ENCODE data around the gene S1PR1.

The S1PR1 gene

DNA sequence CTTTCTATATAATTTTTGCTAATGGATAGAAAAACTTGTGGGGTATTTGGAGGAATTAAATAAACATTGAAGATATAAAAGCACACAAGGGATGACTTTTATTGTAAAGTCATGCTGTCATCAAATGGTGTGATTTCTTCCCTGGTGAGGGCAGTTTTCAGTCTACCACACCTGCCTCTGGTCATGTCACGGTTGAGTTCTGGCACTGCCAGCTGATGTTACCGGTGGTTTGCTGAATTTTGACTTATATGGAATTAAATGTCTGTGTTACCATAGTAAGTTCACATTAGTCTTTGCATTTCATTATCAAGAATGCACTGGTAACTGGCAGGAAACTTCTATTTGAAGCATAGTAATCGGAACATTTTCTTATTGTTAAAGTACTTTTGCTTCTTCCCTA is 13.4 kb downstream of the S1PR1 start:
- no peak for DNase-seq

DNA sequence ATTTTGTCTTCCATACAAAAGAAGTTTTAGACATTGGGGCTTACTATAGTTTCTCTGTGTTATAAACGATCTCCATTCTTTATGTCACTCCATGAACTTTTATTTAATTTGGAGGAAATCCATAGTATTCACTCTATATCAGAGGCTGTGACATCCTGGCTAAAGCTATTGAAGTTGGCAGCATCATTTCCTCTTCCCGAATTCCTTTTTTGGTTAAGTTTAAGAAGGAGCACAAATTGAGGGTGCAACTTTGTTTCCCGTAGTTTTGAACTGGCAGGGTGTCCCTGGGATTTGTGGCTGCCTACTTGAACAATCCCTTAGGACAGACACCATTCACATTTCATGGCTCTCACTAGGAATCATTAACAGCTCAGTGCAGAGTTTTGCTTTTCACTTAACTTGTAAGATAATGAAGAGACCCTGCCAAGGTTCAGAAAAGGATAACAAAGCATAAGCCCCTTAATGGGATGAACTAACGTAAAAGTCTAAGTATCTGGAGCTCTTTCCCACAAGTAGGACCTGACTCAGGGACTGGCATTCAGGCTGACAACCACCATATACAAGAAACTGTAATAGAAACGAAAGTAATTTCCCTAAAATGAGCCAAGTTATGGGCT is 13.9 kb downstream of the S1PR1 start:
- DNase-seq: no peak

DNA sequence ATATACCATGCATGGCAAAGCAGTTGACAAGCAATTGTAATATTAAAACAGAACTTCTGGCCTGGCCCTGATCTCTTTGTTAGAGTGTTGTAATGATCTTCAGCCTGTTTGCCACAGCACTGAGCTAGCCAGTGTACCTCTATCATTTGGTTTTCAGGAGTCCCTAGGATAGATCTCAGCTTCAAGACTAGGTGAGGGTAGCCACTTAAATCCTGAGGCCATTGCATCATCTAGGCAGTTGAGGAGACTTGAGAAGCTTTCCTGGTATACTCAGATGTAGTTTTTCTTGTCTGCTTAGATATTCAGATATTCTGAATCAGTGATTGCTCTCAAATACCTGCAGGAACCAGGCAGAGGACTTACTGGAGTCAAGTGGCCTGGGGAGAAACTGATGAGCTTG is 14.7 kb downstream of the S1PR1 start:
- no peak for DNase-seq

DNA sequence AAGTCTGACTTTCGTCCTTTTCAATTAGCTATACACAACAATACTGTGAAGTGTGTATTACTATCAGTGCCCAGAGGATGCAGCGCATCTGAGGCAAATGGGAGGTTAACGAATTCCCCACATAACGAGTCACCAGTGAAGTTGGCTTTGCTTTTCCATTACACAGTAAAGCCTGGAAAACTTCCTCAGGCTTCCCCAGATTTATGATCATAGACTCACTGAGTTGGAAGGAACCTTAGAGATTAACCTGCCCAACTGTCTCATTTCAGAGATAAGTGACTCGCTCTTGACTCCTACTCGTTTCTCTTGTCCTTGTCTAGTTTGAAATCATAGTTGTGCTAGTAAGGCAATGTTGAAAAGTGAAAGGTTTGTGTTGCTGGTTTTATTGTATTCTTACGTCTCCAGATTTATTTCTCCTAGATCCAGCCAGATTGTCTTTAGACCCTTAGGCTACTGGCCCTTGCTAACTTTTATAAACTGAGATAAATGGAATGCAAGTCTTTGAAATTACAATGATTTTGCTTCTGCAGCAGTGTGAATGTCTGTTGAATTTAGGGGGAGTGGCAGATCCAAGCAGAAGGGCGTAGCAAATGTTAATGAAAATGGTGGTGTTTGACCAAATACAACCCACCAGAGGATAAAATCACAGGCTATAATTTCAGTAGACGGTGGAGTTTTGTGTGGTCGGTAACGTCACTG is 17.3 kb downstream of the S1PR1 start:
- DNase-seq: no peak

DNA sequence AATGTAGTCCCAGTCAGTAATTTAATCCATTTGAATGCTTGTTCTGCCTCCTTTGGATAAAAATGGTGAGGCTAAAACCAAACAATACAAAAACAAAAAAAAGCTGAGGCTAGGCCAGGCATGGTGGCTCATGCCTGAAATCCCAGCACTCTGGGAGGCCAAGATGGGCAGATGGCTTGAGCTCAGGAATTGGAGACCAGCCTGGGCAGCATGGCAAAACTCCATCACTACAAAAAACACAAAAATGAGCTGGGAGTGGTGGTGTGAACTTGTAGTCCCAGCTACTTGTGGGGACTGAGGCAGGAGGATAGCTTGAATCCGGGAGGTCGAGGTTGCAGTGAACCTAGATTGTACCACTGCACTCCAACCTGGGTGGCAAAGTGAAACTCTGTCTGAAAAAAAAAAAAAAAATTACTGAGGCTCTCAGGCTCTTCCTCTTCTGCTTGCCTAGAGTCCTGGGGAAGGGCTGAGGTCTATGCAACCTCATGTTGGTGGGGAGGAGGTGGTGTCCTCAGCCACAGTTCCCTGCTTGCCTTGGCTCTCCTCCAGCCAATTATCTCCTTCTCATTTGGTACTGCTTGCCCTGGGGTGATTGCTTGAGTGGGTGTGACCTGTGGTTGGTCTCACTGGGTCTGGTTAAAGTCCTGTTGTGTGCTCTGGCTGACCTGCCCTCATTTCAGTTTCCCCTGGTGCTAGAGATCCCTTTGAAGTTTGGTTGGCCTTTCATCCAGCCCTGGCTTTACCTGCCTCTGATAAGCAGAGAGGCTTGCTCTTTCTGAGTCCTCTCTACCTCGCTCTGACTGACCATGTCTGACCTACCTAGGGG is 20.9 kb downstream of the S1PR1 start:
- DNase-seq: no peak

DNA sequence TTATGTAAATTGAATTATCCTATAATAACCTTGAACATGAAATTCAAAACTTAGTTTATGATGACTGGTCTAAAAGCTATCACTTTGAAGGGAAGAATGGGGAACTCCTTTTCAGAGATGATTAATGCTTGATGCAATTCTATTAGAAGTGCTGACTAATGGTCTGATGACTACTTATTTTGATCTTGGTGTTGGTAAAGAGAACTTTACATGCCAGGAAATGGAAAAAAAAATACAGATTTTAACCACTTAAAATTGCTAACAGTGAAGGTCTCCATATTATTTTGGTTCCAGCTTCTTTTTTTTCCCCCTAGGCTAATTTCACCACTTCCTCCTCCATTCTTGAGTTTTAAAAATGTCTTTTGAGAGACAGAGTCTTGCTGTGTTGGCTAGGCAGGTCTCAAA is 22.9 kb downstream of the S1PR1 start:
- DNase-seq: no peak

DNA sequence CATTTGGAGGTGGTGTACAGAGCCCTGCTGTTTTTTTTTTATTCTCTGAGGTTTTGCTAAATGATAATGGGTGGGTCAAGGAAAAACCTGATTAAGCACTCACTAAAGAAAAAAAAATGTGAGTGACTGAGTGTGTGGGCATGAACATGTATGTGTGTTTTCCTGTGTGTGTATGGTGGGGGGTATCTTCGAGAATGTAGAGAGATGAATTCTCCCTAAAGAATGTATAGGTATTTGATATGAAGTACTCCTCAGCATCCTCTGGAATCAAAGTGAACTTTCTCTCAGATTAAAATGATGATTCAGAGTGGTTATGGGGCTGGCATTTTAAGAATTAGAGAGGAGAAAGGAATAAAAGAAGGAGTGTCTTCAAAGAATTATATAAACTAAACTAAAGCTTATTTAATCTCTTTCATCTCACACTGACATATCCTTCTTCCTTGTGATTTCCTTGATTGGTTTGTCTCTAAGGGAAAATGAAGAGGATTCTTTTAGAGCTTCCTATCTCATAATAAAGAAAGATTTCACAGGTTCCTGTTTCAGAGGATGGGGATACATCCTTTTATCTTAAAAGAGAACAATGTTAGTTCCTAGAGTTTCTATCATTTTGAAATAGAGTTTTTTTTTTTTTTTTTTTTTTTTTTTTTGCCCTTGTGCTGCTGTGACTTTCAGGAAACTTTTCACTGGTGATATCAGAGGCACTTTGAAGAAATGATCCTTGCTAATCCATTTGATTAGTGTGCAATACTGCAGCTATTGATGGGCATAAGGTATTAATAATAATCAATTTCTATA is 23.9 kb downstream of the S1PR1 start:
- no peak for DNase-seq

DNA sequence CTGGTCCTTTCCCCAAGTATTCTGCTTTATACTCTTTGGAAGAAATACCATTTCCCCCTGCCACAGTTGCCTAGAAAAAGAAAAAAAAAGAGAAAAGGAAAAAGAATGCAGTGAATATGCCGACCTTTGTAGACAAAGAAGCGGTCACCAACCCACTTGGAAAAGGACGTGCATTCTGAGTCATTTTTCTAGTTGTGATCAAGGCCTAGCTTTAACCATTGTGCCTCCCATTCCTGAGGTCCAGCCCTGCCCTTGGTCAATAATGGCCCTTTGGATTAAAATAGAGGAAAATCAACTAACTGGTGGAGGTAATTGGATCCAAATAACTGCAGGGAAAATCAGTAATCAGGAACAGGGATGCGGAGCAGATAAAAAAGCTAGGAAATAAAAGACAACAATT is 24.8 kb downstream of the S1PR1 start:
- no peak for DNase-seq

DNA sequence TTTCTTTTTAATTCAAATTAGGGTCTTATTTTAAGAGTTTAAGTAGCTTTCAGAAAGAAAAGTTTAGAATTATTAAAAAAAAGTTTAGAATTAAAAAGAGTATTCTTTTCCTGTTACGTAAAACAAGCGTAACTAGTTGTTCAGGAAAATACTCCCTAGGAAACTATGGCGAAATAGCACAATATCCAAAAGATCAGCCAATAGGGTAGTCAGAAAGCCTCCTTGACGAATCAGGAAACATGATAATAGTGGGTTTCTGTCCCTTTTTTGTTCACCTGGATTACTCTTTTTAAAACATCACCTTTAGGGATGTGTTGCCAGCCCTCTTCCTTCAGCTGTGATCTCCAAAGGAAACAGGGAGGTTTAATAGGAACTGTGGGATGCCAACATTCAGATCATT is 25.2 kb downstream of the S1PR1 start:
- DNase-seq: no peak

DNA sequence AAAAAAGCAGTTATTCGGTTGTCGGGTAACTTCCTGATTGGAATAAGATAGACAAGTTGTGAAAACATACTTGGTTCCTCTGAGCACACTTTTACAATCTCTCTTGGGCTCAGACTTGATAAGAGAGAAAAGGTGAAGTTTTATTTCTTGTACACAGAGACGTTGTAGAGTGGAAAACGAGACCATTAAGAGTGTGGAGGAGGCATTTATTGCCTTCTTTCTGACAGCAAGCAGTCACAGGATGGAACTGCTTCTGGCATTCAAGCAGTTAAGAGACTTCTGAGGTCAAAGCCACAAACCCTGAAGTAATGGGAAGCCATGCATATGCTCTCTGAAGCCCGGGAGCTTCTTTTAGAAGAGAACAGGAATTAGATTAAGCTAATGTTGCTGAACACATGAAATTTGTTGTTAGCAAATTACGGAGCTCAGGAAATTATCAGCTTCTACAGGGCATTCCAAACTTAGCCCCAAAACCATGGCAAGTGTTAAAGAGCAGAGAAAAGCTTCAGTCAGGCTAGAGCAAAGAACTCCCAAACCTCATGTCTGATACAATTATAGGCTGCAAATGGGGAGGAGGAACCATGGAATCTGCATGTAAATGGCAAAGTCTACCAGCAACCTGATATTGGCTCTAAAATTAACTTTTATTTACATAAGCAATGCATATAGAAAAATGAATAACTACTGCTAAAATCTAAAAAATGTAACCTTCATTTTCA is 26.0 kb downstream of the S1PR1 start:
- no peak for DNase-seq

DNA sequence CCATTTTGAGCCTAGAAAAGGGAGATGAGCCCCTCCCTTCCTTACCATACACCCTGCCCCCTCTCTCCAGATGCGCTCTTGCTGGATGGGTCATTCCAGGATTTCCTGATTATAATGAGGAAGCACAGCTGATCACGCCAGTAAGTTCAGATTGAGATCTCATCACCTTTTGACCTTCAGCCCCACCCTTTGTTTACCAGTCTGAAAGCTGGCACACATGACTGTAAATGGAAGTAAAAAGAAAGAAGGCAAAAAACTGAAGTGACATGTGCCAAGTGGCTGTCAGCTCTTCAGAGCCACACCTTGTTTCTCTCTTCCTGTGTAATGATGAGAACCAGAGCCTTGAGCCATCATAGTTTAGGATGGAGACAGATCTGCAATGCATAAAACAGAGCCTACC is 27.9 kb downstream of the S1PR1 start:
- DNase-seq: no peak

DNA sequence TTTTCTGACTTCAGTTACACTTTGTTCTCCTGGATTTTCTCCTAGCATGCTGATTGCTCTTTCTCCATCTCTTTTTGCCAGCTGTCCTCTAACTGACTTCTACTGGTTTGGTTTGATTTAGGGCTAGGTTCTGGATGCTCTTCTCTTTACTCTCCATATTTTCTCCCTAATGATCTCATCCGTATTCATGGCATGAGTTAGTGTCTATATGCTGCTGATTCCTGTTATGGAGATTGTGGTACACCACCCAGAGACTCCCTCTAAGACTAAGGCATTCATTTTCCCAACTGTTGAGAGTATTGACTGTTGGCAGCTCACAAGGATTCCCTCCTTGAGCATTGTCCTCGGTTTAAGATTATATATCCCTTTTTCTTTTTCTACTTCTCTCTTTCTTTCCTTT is 28.9 kb downstream of the S1PR1 start:
- DNase-seq: no peak

DNA sequence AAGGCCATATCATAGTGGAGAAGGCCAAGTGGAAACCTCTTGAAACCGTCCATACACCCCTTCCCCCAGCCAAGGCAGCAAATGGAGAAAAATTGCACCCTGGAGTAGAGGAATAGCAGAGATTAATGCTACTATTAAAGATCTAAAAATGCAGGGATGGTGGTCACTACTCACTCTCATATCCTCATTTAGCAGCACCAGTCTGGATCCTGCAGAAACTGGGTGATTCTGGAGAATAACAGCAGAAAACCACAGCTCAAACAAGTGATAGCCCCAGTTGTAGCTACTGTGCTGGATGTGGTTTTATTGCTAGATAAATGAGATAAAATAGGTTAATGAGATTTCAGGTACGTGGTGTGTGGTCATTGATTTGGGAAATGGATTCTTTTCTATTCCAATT is 30.3 kb downstream of the S1PR1 start:
- no peak for DNase-seq

DNA sequence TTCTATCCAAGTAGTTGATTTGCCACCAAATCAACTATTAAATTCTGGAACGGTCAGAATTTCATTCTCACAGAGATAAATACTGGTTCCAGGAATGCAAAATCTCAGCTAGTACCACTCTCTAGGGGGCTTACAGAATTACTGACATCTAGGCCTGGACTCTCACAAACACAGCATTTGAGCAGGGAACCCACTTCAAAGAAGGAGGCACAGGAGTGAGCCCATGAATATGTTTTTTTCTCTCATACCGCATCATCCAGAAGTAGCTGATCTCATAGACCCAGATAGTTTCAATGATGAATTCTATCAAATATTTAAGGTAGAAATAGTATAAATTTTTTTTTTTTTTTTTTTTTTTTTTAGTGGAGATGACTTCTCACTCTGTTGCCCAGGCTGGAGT is 32.1 kb downstream of the S1PR1 start:
- no peak for DNase-seq

DNA sequence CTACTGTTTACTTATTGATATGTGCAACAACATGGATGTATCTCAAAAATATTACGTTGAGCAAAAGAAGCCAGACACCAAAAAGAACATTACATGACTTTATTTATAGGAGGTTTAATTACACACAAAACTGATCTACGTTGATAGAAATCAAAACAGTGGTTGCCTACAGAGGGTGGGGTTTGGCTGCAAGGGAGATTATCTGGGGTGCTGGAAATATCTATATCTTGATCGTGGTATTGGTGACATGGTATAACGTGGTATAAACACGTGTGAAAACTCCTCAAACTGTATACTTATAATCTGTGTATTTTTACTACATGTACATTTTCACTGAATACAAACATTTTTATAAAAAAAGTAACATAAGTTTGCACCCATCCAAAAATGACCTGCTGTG is 38.9 kb downstream of the S1PR1 start:
- no peak for DNase-seq

DNA sequence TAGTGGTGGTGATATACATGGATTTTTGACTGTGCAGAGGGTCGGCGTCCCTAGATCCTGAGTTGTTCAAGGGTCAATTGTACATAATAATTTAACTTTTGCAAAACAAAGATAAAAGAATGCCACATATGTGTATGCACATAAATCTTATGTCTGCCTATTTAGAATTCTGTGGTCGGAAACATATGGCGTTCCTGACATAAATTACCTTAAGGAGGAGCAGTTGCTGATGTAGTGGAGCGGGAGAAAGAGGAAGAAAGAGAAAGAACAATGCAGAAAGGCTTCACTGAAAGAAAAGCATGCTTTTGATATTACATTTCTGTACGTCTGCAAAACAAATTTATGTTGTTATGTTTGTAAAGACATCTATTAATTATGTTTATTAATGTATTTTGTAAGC is 40.0 kb downstream of the S1PR1 start:
- DNase-seq: peak; percentile 9

DNA sequence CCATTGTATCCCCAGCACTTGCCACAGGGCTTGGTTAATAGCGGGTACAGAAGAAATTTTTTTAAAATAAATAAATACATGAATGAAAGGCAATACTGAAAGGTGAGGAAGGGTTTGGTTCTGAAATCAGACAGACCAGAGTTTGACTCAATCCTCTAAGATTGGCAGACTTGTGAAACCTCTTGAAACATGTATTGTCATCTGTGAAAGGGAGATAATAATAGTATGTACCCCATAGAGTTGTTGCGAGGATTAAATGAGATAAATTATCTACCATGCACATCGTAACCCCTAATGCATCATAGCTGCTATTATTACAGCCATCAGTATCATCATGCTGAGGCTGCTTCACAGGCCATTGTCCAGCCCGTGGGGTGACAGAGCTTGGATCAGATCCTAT is 41.4 kb downstream of the S1PR1 start:
- DNase-seq: no peak

DNA sequence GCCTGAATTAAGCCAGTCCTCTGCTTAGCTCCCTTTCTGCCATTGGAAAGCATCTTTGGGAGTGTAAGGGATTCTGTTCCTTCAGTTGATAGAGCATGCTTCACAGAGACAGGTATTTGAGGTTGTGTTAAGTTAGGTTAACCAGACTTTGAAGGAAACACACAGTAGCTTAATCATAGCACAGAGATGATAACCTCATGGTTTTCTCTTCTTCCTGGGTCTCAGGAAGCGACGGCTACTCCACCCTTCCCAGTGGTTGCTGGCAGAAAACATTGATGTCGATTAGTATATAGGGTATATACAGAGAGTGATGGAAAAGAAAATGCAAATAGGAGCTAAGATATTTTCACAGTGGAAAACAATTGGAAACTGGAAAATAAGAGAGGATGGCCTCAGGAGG is 42.0 kb downstream of the S1PR1 start:
- no peak for DNase-seq

DNA sequence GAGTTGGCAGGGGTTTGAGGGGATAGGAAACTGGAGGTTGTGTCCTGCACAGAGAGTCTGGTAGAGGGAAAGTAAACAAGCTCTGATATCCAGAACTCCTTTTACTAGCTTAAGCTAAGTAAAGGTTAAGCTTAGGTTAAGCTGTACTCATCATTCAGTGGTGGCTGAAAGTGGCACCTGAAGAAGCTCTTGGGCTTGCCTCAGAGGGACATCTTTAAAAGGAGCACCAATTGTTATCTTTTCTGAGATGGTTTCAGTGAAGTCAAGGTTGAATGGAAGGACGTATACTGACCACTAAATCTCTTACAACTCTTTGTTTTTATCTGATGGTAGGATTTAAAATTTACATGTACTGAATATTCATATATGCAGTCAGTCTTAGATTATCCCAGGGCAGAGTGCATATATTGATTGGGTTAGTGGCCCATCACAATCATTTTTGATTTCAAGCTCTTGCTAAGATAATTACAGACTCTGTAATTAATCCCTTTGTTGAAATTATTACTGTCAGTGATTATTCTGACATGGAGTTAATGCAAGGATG is 43.3 kb downstream of the S1PR1 start:
- no peak for DNase-seq

DNA sequence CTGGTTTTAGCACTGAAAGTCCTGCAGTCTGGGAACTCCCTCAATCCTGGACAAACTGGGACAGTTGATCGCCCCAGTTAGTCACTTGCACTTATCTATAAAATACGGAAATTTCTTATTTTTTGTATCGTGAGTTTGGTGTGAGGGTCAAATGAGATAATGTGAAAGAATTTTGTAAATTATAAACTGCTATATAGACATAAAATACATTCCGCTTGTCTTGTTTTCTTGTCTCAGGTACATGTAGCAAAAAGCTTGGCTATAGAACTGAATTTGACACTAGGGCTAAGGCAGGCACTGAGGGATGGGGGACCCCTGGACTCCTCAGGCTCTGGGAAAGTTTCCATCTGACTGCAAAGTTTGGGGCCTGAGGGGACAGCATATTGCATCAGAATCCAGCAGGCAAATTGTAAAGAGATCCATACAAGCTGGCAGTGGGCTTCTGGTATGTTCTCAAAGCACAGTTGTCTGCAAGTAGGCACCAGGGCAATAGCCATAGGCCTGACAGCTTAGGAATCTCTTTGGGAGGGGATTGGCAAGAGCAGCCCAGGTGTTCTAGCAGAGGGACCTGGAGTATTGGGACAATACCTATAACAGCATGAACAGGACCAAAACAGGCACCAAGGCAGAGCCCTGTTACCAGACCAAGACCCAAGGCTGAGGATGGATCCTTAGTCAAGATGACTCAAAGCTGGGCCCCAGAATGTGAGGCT is 44.3 kb downstream of the S1PR1 start:
- no peak for DNase-seq

DNA sequence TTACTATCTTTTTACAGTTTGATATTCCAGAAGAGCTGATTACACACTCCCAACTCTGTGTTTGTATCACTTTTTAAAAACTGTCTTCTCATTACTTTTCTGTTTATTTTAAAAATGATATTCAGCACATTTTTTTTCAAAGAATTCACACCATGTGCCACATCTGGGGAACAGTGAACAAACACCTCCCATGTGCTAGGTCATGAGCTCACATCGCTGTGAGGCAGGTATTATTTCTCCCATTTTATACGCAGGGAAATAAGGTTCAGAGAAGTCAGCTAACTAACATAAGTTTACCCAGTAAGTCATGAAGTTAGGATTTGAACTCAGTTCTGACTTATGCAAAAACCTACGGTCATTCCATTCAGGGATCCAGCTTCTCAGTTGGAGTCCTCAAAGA is 44.9 kb downstream of the S1PR1 start:
- no peak for DNase-seq

Measured in DMS 273 treated with DMSO at 0.1 percent for 48 hours (cell line).